Adrenal gland (tissue), 5 donors: Measurements from ENCODE around the gene BCAS3.

Experiments
- CTCF ChIP-seq, 6 experiments: fragments of 450-650 bp in 4 of 6; fragments of 200-600 bp in 2 of 6; sonication (generic) in 1 of 6; IDR thresholded peaks; 1 replicate in 5 of 6; 2 replicates in 1 of 6; pipeline versions ENCODE4 v1.5.1 to v1.8.0; 2016 to 2021; ENCODE audit warnings: antibody characterized with exemption in 6 of 6, mild to moderate bottlenecking in 2 of 6, moderate library complexity in 1 of 6
- POLR2A ChIP-seq, 2 donors: fragments of 450-650 bp; IDR thresholded peaks; one replicate each; pipeline ENCODE4 v1.6.1; 2017; ENCODE audit warnings: antibody characterized with exemption in 2 of 2, mild to moderate bottlenecking in 2 of 2, moderate library complexity in 1 of 2
- donor health status: DM: no; HTN: no; CAD: no.

GRCh38 chr17:61106354-61106753 is 428.7 kb downstream of the BCAS3 start:
- TF ChIP-seq CTCF (IDR thresholded peaks at IDR 0.05) (no peak), POLR2A (IDR thresholded peaks at IDR 0.05) (no peak)
